Astrocyte (in vitro differentiated cells and primary cell): Measurements from ENCODE around the gene GFRA1. TPM values are rescaled to one million over a fixed set of nuclear protein-coding genes. Genes with fewer than 3 reads are reported as not detected.

ENCODE experiments used
- DNase-seq: peaks from one replicate; pipeline ENCODE4 v3.0.0-alpha.2; 2010; ENCODE audit warnings: low read depth
- FAIRE-seq: peaks from 2 replicates; lab custom pipeline; 2011; peaks lifted over from hg19 to GRCh38; lab: Jason Lieb, UNC
- H2AFZ ChIP-seq: 2 replicates; pipeline ENCODE4 v1.6.0; 2012; ENCODE audit warnings: low read depth, low read length, inconsistent platforms
- H3K27ac ChIP-seq: 2 replicates; pipeline ENCODE4 v1.5.1; 2011; ENCODE audit warnings: low read depth, low read length, inconsistent platforms
- H3K27me3 ChIP-seq: 2 replicates; pipeline ENCODE4 v1.6.0; 2011; ENCODE audit warnings: low read length, inconsistent platforms; ENCODE audit not compliant: insufficient read depth
- H3K36me3 ChIP-seq: 2 replicates; pipeline ENCODE4 v1.5.1; 2011; ENCODE audit warnings: low read length, inconsistent platforms; ENCODE audit not compliant: insufficient read depth
- H3K4me1 ChIP-seq: 2 replicates; pipeline ENCODE4 v1.5.1; 2011; ENCODE audit warnings: low read length, inconsistent platforms; ENCODE audit not compliant: insufficient read depth
- H3K4me2 ChIP-seq: 2 replicates; pipeline ENCODE4 v1.6.0; 2012; ENCODE audit warnings: low read length, inconsistent platforms
- H3K4me3 ChIP-seq: 2 replicates; pipeline ENCODE4 v1.5.1; 2011; ENCODE audit warnings: low read depth, mild to moderate bottlenecking, low read length, inconsistent platforms; ENCODE audit not compliant: insufficient read depth
- H3K79me2 ChIP-seq: 2 replicates; pipeline ENCODE4 v1.6.0; 2012; ENCODE audit warnings: mild to moderate bottlenecking, low read length, inconsistent platforms; ENCODE audit not compliant: insufficient read depth
- H3K9ac ChIP-seq: 2 replicates; pipeline ENCODE4 v1.6.0; 2012; ENCODE audit warnings: mild to moderate bottlenecking, low read length, inconsistent platforms
- H3K9me3 ChIP-seq: 2 replicates; pipeline ENCODE4 v1.5.1; 2012; ENCODE audit warnings: low read depth, mild to moderate bottlenecking, low read length, inconsistent platforms; ENCODE audit not compliant: insufficient read depth
- H4K20me1 ChIP-seq: 2 replicates; pipeline ENCODE4 v1.6.0; 2012; ENCODE audit warnings: low read length, inconsistent platforms; ENCODE audit not compliant: insufficient read depth
- H3K27ac Mint-ChIP-seq: one replicate; pipeline ENCODE4 v1.8.0; 2021; ENCODE audit warnings: mild to moderate bottlenecking, mixed read lengths; ENCODE audit not compliant: unreplicated experiment
- H3K27me3 Mint-ChIP-seq: one replicate; pipeline ENCODE4 v1.8.0; 2021; ENCODE audit warnings: low read depth, mixed read lengths; ENCODE audit not compliant: unreplicated experiment
- H3K36me3 Mint-ChIP-seq: one replicate; pipeline ENCODE4 v1.8.0; 2021; ENCODE audit warnings: low read depth, mixed read lengths; ENCODE audit not compliant: unreplicated experiment
- H3K4me1 Mint-ChIP-seq: one replicate; pipeline ENCODE4 v1.8.0; 2021; ENCODE audit warnings: low read depth, mixed read lengths; ENCODE audit not compliant: unreplicated experiment
- H3K4me3 Mint-ChIP-seq: one replicate; pipeline ENCODE4 v1.8.0; 2021; ENCODE audit warnings: mild to moderate bottlenecking, moderate library complexity, mixed read lengths; ENCODE audit not compliant: unreplicated experiment
- H3K9me3 Mint-ChIP-seq: one replicate; pipeline ENCODE4 v1.8.0; 2021; ENCODE audit warnings: mild to moderate bottlenecking, mixed read lengths; ENCODE audit not compliant: unreplicated experiment
- EZH2 ChIP-seq: IDR thresholded peaks from 2 replicates; pipeline ENCODE4 v1.6.1; 2012; ENCODE audit warnings: mild to moderate bottlenecking, low read length, inconsistent platforms; ENCODE audit not compliant: insufficient read depth
- total RNA-seq: library from RNA; stranded (reverse); gene quantifications from 2 replicates; pipeline ENCODE4 v1.2.1, GENCODE V29; 2021
- TF ChIP-seq, protein P1 (sequence below): IDR thresholded peaks from 2 replicates; pipeline ENCODE4 v1.5.1; 2011; ENCODE audit warnings: low read depth, mild to moderate bottlenecking, inconsistent platforms, low read length, moderate library complexity; ENCODE audit not compliant: insufficient read depth

Gene GFRA1
- total RNA-seq, 1 donor from 2014 or later = 24.2 TPM

DNA sequence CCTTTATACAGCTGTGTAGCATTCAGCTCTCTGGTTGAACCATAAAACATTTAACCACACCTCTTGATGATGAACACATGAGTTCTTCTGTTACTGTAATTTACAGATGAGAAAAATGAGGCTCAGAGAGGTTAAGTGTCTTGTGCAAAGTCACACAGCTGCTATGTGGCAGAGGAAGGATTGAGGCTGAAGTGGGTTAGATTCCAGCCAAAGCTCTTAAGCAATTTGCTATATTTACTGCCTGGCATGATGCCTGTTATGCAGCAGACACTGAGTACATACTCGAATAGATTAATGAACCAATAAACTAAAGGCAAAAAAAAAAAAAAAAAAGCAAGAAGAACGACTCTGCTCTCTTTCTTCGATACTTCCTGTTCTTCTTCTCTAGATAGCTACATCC, 35.7 kb downstream of the GFRA1 start:
- Mint-ChIP-seq H3K27ac (no peak overlapping the region), H3K4me3 (no peak overlapping the region), H3K36me3 (peaks cover 1% of the 10 kb centered on the region), H3K4me1 (no peaks in the 10 kb centered on the region), H3K9me3 (peaks cover 2% of the 10 kb centered on the region), H3K27me3 (peaks cover 11% of the 10 kb centered on the region)
- FAIRE-seq (no peak), DNase-seq (no peak)
- Histone ChIP-seq H3K4me3 (no peak overlapping the region), H4K20me1 (no peaks in the 10 kb centered on the region), H3K9ac (no peak overlapping the region), H3K4me2 (no peak overlapping the region), H3K27ac (no peak overlapping the region), H3K27me3 (no peaks in the 10 kb centered on the region), H3K9me3 (no peaks in the 10 kb centered on the region), H2AFZ (no peak overlapping the region), H3K79me2 (no peaks in the 10 kb centered on the region), H3K36me3 (no peaks in the 10 kb centered on the region), H3K4me1 (no peaks in the 10 kb centered on the region)
- TF ChIP-seq, protein P1, sequence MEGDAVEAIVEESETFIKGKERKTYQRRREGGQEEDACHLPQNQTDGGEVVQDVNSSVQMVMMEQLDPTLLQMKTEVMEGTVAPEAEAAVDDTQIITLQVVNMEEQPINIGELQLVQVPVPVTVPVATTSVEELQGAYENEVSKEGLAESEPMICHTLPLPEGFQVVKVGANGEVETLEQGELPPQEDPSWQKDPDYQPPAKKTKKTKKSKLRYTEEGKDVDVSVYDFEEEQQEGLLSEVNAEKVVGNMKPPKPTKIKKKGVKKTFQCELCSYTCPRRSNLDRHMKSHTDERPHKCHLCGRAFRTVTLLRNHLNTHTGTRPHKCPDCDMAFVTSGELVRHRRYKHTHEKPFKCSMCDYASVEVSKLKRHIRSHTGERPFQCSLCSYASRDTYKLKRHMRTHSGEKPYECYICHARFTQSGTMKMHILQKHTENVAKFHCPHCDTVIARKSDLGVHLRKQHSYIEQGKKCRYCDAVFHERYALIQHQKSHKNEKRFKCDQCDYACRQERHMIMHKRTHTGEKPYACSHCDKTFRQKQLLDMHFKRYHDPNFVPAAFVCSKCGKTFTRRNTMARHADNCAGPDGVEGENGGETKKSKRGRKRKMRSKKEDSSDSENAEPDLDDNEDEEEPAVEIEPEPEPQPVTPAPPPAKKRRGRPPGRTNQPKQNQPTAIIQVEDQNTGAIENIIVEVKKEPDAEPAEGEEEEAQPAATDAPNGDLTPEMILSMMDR = no peak
- TF ChIP-seq EZH2 = no peak

DNA sequence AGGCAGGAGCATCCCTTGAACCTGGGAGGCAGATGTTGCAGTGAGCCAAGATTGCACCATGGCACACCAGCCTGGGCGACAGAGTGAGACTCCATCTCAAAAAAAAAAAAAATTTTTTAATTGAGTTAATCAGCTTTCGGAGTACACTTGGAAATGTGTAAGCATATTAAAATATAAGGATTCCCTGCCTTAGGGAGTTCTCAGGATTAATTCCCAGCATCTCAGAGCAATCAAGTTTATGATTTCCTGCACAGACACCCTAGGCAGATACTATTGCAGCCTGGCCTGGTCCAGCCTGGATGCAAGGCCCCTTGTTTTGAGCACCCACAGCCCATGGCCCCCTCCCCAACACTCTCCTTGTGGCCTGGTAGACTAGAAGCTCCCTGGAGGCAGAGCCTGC, 39.8 kb downstream of the GFRA1 start:
- no peak overlapping the region for H3K4me3 ChIP-seq
- no peaks in the 10 kb centered on the region for H3K27me3 ChIP-seq
- no peaks in the 10 kb centered on the region for H4K20me1 ChIP-seq
- no peak for TF ChIP-seq EZH2
- TF ChIP-seq, protein P1 = no peak
- no peak for DNase-seq
- no peaks in the 10 kb centered on the region for H3K4me1 ChIP-seq
- H3K27ac ChIP-seq = no peak overlapping the region
- H3K36me3 ChIP-seq = no peaks in the 10 kb centered on the region
- no peak for FAIRE-seq
- Mint-ChIP-seq H3K27me3 (peaks cover 3% of the 10 kb centered on the region), H3K4me3 (no peak overlapping the region), H3K9me3 (peaks cover 2% of the 10 kb centered on the region), H3K27ac (no peak overlapping the region), H3K4me1 (no peaks in the 10 kb centered on the region), H3K36me3 (peaks cover 1% of the 10 kb centered on the region)
- H3K4me2 ChIP-seq = no peak overlapping the region
- no peak overlapping the region for H3K9ac ChIP-seq
- H2AFZ ChIP-seq = no peak overlapping the region
- H3K9me3 ChIP-seq = no peaks in the 10 kb centered on the region
- H3K79me2 ChIP-seq = no peaks in the 10 kb centered on the region

DNA sequence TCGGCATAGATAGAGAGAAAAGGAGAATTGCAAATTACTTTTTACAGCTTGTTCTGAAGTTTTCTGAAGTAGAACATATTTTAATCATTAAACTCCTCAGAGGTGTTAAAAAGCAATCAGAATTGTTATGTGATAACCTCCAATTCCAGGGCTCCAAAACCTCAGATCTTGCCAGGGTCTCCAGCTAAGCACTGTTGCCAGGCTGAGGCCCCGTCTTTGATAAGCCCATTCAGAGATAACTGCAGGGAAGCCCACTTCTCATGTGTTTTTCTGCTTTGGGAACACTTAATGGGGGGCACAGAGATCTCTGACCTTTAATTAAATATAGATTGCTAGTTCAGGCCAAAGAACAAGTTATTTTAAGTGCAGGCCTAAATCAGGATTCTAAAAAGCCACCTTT, 40.4 kb downstream of the GFRA1 start:
- H3K4me2 ChIP-seq = no peak overlapping the region
- FAIRE-seq (no peak), DNase-seq (no peak)
- no peak overlapping the region for H3K4me3 Mint-ChIP-seq
- no peaks in the 10 kb centered on the region for H3K4me1 ChIP-seq
- H3K9me3 Mint-ChIP-seq = peaks cover 2% of the 10 kb centered on the region
- H3K36me3 ChIP-seq = no peaks in the 10 kb centered on the region
- H3K4me3 ChIP-seq = no peak overlapping the region
- TF ChIP-seq, protein P1 = no peak
- no peak for TF ChIP-seq EZH2
- H3K36me3 Mint-ChIP-seq = peaks cover 1% of the 10 kb centered on the region
- no peak overlapping the region for H3K27ac ChIP-seq
- H3K9me3 ChIP-seq = no peaks in the 10 kb centered on the region
- no peak overlapping the region for H2AFZ ChIP-seq
- H3K27ac Mint-ChIP-seq = no peak overlapping the region
- H3K27me3 Mint-ChIP-seq = no peaks in the 10 kb centered on the region
- H4K20me1 ChIP-seq = no peaks in the 10 kb centered on the region
- no peaks in the 10 kb centered on the region for H3K79me2 ChIP-seq
- no peaks in the 10 kb centered on the region for H3K4me1 Mint-ChIP-seq
- H3K27me3 ChIP-seq = no peaks in the 10 kb centered on the region
- no peak overlapping the region for H3K9ac ChIP-seq
